ENCODE data around the gene OR52W1.

Gene OR52W1

DNA sequence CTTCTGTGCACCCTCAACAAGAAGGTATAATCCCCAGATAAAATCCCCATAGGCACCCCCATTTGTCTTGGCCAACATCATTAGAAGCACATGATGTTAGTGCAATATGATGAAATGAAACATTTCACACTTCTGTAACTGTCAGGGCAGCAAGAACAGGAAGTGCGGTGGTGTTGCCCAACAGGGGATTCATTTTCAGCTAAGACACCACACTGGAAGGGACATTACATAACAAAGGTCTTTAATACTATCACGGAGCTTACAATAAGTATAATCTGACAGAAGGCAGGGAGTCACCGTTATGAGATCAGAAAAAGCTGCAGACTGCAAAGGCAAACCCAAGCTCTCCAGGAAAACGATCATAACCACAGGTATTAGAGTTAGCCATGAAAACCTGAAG lies 2.0 kb downstream of the OR52W1 start:
- no peaks in the 10 kb centered on the region for H3K4me1 ChIP-seq
- TF ChIP-seq, protein P1, sequence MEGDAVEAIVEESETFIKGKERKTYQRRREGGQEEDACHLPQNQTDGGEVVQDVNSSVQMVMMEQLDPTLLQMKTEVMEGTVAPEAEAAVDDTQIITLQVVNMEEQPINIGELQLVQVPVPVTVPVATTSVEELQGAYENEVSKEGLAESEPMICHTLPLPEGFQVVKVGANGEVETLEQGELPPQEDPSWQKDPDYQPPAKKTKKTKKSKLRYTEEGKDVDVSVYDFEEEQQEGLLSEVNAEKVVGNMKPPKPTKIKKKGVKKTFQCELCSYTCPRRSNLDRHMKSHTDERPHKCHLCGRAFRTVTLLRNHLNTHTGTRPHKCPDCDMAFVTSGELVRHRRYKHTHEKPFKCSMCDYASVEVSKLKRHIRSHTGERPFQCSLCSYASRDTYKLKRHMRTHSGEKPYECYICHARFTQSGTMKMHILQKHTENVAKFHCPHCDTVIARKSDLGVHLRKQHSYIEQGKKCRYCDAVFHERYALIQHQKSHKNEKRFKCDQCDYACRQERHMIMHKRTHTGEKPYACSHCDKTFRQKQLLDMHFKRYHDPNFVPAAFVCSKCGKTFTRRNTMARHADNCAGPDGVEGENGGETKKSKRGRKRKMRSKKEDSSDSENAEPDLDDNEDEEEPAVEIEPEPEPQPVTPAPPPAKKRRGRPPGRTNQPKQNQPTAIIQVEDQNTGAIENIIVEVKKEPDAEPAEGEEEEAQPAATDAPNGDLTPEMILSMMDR (IDR thresholded peaks at IDR 0.05): no peak
- no peaks in the 10 kb centered on the region for H3K27me3 ChIP-seq
- DNase-seq: peak in 1 of 2 donors; percentile 79
- no peak overlapping the region for H3K4me3 ChIP-seq
- H3K9me3 ChIP-seq: no peaks in the 10 kb centered on the region
- no peak overlapping the region for H3K27ac ChIP-seq
- intact Hi-C loops (cut with DNase I; ENCODE audit: low total_unique reads): no loop called here
- peaks cover 0 to 22% (median 15%) of the 10 kb centered on the region in 3 donors for H3K36me3 ChIP-seq

- no peaks in the 10 kb centered on the region for H3K27me3 ChIP-seq
- no peaks in the 10 kb centered on the region for H3K4me1 ChIP-seq
- H3K36me3 ChIP-seq: peaks cover 0 to 27% (median 15%) of the 10 kb centered on the region in 3 donors
- TF ChIP-seq, protein P1 (IDR thresholded peaks at IDR 0.05): no peak
- intact Hi-C loops (cut with DNase I; ENCODE audit: low total_unique reads): no loop called here
- H3K4me3 ChIP-seq: no peak overlapping the region
- no peak overlapping the region for H3K27ac ChIP-seq
- H3K9me3 ChIP-seq: no peaks in the 10 kb centered on the region
- no peak for DNase-seq
Measured at GRCh38 chr11:6201481-6201880, 2.5 kb downstream of the OR52W1 start.

- no peak overlapping the region for H3K27ac ChIP-seq
- DNase-seq: no peak
- H3K36me3 ChIP-seq: peaks cover 0 to 30% (median 15%) of the 10 kb centered on the region in 3 donors
- intact Hi-C loops (cut with DNase I; ENCODE audit: low total_unique reads): no loop called here
- no peak overlapping the region for H3K4me3 ChIP-seq
- H3K4me1 ChIP-seq: no peaks in the 10 kb centered on the region
- no peaks in the 10 kb centered on the region for H3K9me3 ChIP-seq
- H3K27me3 ChIP-seq: no peaks in the 10 kb centered on the region
- TF ChIP-seq, protein P1 (IDR thresholded peaks at IDR 0.05): no peak
Measured at GRCh38 chr11:6202041-6202440, 3.0 kb downstream of the OR52W1 start.

- no peak for DNase-seq
- Histone ChIP-seq H3K4me3 (no peak overlapping the region), H3K27ac (no peak overlapping the region), H3K9me3 (no peaks in the 10 kb centered on the region), H3K27me3 (no peaks in the 10 kb centered on the region), H3K36me3 (peaks cover 0 to 42% (median 27%) of the 10 kb centered on the region in 3 donors), H3K4me1 (no peaks in the 10 kb centered on the region)
- TF ChIP-seq, protein P1 (IDR thresholded peaks at IDR 0.05): no peak
- intact Hi-C loops (cut with DNase I; ENCODE audit: low total_unique reads): no loop called here
Measured at GRCh38 chr11:6203327-6203726, 4.3 kb downstream of the OR52W1 start.

DNA sequence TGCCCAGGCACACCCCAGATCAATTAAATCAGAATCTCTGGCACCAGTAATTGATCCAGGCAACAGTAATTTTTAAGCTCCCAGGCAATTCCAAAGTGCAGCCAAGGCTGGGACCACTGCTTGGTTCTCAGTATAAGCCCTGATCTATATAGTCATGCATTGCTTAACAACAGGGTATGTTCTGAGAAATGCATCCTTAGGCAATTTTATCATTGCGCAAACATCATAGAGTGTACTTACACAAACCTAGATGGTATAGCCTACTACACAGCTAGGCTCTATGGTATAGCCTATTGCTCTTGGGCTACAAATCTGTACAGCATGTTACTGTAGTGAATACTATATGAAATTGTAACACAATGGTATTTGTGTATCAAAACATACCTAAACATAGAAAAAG lies 5.7 kb downstream of the OR52W1 start:
- H3K27ac ChIP-seq: no peak overlapping the region
- peaks cover 0 to 56% (median 36%) of the 10 kb centered on the region in 3 donors for H3K36me3 ChIP-seq
- no peak for DNase-seq
- no peaks in the 10 kb centered on the region for H3K4me1 ChIP-seq
- TF ChIP-seq, protein P1 (IDR thresholded peaks at IDR 0.05): no peak
- no peaks in the 10 kb centered on the region for H3K27me3 ChIP-seq
- H3K4me3 ChIP-seq: no peak overlapping the region
- no peaks in the 10 kb centered on the region for H3K9me3 ChIP-seq
- intact Hi-C loops (cut with DNase I; ENCODE audit: low total_unique reads): no loop called here

DNA sequence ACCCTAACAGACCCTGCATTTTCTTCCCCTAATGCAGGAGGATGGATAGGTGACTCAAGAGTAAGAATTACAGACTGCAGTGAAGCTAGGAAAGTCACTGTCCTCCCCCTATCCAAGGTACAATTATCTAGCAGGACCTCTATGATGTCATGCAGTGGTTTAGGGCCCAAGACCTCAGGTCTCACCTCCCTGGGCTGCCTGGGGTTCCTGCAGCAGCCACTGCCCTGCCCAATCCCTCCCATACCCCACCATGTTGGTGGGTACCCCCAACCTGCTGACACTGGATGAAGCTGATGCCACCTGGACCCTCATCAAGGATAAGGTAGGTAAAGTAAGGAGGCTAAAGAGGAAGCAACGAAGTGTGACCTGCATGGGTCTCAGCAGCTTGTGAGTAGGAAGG lies 6.3 kb downstream of the OR52W1 start, which contains the start of gene C11orf42:
TSS of gene C11orf42 (plus strand) at position 192 of the 400 bp plus-strand sequence. CDS start at position 251, 59 bp downstream.
- peaks cover 6 to 63% (median 42%) of the 10 kb centered on the region in 3 donors for H3K36me3 ChIP-seq
- H3K9me3 ChIP-seq: no peaks in the 10 kb centered on the region
- no peaks in the 10 kb centered on the region for H3K27me3 ChIP-seq
- no peak within 1 kb of the TSS for H3K27ac ChIP-seq
- intact Hi-C loops (cut with DNase I; ENCODE audit: low total_unique reads): no loop called here
- no peaks in the 10 kb centered on the region for H3K4me1 ChIP-seq
- DNase-seq: no peak
- H3K4me3 ChIP-seq: no peak within 1 kb of the TSS
- TF ChIP-seq, protein P1 (IDR thresholded peaks at IDR 0.05): no peak

All from tibial artery (tissue), 4 donors.